AG04450 (cell line): ENCODE measurements around the gene RGS6. TPM values are rescaled to one million over a fixed set of nuclear protein-coding genes. Genes with fewer than 3 reads are reported as not detected.

Experiments
- CTCF ChIA-PET: fragments of 300-600, 350-600 bp; formaldehyde crosslinking; extraction: SDS; loops from one replicate; lab custom pipeline; 2022; ENCODE audit warnings: antibody characterized with exemption, inconsistent platforms; lab: Charles Lee
- POLR2A ChIA-PET: fragments of 350-600 bp; formaldehyde crosslinking; extraction: SDS; loops from one replicate; lab custom pipeline; 2021; ENCODE audit warnings: antibody characterized with exemption, inconsistent platforms; lab: Yijun Ruan, JAX
- DNase-seq: peaks from one replicate; pipeline ENCODE4 v3.0.0-alpha.2; 2011; ENCODE audit warnings: low read depth, low spot score
- H3K27ac ChIP-seq: one replicate; pipeline ENCODE4 v1.5.1; 2012; ENCODE audit warnings: low read depth, low read length, control low read depth
- H3K27me3 ChIP-seq: one replicate; pipeline ENCODE4 v1.6.0; 2012; ENCODE audit warnings: low read length; ENCODE audit not compliant: control insufficient read depth, insufficient read depth
- H3K4me3 ChIP-seq: 2 replicates; pipeline ENCODE4 v1.5.1; 2011; ENCODE audit warnings: mild to moderate bottlenecking, low read depth, low read length, control low read depth
- H3K9me3 ChIP-seq: 2 replicates; pipeline ENCODE4 v1.5.1; 2012; ENCODE audit warnings: low read length; ENCODE audit not compliant: control insufficient read depth, insufficient read depth
- polyA plus RNA-seq: library from polyadenylated mRNA; depleted of rRNA; stranded (reverse); fragments of >200 nt; gene quantifications from 2 replicates; pipeline ENCODE4 v1.2.3, GENCODE V29; 2011
- small RNA-seq: library from RNA; depleted of rRNA; stranded (forward); fragments of <200 nt; gene quantifications from one replicate; pipeline ENCODE3, GENCODE V24; 2012; ENCODE audit warnings: low read depth; ENCODE audit not compliant: insufficient read length
- TF ChIP-seq, protein P1 (sequence below): IDR thresholded peaks from 2 replicates; pipeline ENCODE4 v1.5.1; 2011; ENCODE audit warnings: low read depth, low read length, control low read depth, inconsistent platforms

RGS6 gene
- polyA plus RNA-seq, 1 experiment: not detected

DNA sequence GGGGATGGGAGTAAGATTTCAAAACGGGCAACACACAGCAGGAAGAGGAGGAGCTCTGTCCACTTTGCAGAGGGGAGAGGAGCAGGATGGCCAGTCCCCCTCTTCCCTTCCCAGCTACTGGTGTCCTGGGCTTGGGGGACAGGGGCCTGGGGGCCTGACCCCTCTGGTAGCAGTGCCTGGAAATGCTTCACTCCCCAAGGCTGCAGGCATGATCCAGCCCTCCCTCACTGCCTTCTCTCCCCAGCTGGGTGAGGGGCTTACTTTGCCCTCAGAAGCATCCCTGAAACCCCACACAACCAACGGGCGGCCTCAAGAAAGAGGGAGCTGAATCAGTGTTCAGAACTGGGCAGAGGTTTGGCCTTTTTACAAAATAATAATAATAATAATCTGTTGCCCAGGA lies 682.1 kb downstream of the RGS6 start:
- Histone ChIP-seq H3K4me3 (no peak overlapping the region), H3K27ac (no peak overlapping the region), H3K9me3 (no peaks in the 10 kb centered on the region), H3K27me3 (no peaks in the 10 kb centered on the region)
- CTCF ChIA-PET: interaction anchor here (1.1 kb wide), 1 partner anchor 335 kb away, joined by 3 read pairs; no protein-coding TSS in a partner anchor
- DNase-seq: no peak
- TF ChIP-seq, protein P1, sequence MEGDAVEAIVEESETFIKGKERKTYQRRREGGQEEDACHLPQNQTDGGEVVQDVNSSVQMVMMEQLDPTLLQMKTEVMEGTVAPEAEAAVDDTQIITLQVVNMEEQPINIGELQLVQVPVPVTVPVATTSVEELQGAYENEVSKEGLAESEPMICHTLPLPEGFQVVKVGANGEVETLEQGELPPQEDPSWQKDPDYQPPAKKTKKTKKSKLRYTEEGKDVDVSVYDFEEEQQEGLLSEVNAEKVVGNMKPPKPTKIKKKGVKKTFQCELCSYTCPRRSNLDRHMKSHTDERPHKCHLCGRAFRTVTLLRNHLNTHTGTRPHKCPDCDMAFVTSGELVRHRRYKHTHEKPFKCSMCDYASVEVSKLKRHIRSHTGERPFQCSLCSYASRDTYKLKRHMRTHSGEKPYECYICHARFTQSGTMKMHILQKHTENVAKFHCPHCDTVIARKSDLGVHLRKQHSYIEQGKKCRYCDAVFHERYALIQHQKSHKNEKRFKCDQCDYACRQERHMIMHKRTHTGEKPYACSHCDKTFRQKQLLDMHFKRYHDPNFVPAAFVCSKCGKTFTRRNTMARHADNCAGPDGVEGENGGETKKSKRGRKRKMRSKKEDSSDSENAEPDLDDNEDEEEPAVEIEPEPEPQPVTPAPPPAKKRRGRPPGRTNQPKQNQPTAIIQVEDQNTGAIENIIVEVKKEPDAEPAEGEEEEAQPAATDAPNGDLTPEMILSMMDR: no peak
- POLR2A ChIA-PET: no interaction called here

DNA sequence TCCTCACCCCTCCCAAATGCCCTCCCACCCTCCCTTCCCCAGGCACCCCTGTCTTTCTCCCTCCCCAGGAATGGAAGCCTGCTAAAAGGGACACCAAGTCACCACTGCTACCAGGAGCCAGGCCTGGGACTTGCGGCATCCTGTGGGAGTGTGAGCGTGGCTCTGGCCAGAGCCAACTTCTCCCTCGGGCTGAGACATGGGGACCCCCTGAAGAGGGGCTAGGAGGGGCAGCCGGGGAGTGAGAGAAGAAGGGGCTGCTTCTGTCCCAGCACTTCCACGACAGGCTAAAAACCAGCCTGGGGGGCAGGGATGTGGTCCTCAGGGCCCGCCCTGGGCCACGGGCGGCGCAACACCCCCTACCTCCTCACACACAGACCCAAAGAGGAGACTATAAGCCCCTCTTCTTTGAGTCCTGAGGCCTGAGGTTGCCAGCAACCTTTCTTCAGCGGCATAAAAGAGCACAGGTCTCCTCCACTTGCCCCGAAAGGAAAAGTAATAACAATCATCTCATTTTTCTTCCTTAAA lies 682.7 kb downstream of the RGS6 start:
- Histone ChIP-seq H3K27me3 (no peaks in the 10 kb centered on the region), H3K9me3 (no peaks in the 10 kb centered on the region), H3K4me3 (no peak overlapping the region), H3K27ac (peak overlapping the region; percentile 78)
- POLR2A ChIA-PET: no interaction called here
- CTCF ChIA-PET: interaction anchor here (1.1 kb wide), 1 partner anchor 334 kb away, joined by 3 read pairs; no protein-coding TSS in a partner anchor
- no peak for DNase-seq
- TF ChIP-seq, protein P1: no peak

DNA sequence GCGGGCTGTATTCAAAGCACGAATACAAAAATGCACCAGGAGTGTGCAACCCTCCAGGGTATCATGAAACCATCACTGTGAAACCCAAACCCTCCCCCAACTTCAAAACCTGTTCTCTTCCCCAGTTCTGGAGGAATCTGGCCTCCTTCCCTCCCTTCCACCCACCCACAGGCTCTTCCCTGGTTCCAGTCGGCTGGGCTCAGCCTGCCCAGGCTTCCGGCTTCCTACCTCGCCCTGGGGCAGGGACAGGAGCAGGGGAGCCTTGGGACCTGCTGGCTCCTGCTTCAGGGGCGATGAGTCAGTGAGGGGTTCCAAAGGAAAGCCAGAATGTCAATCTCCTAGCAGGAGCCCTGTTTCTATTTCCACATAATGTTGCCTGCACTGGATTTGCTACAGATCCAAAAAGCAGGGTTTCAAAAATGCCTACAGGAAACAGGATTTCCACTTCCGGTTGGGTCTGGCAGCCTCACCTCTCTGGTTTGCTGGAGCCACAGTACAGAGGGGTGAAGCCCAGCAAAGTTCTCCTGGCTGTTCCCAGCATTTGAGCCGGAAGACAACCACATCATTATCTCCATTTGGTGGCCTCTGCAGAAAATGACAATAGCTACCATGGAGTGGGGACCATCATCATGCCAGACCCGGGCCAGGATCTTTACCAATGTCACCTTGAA lies 683.4 kb downstream of the RGS6 start:
- no peaks in the 10 kb centered on the region for H3K27me3 ChIP-seq
- TF ChIP-seq, protein P1: no peak
- POLR2A ChIA-PET: no interaction called here
- CTCF ChIA-PET: no interaction called here
- DNase-seq: no peak
- peak overlapping the region; percentile 78 for H3K27ac ChIP-seq
- no peaks in the 10 kb centered on the region for H3K9me3 ChIP-seq
- H3K4me3 ChIP-seq: no peak overlapping the region

Small RNAs within 50 kb of the gene (small RNA-seq; reads per million reads assigned to genes)
- gene MIR7843: not detected
- gene RF00019: not detected
